IMR-90 (cell line): ENCODE measurements around the gene NPR3. TPM values are rescaled to one million over a fixed set of nuclear protein-coding genes. Genes with fewer than 3 reads are reported as not detected.

Source experiments
- ATAC-seq: fragments of 200-7000 bp; cut with Tn5 transposase; 2 replicates; pipeline ENCODE4 v1.9.1; 2020; ENCODE audit warnings: low read depth, mild to moderate bottlenecking, moderate library complexity
- BruUV-seq: library from RNA; stranded (reverse); fragments of 400-500 nt; replicated peaks from 2 replicates; lab custom pipeline; 2021; lab: Mats Ljungman, UMichigan
- CTCF ChIA-PET: fragments of 300-600 bp; formaldehyde crosslinking; extraction: SDS; loops from one replicate; lab custom pipeline; 2021; ENCODE audit warnings: antibody characterized with exemption; lab: Yijun Ruan, JAX
- POLR2A ChIA-PET: fragments of 300-600 bp; sonication (Branson Sonifier 250); formaldehyde crosslinking; loops from one replicate; lab custom pipeline; 2022; ENCODE audit warnings: antibody characterized with exemption; ENCODE audit not compliant: unreplicated experiment; lab: Charles Lee
- DNase-seq: peaks from one replicate; pipeline ENCODE4 v3.0.0; 2013
- H2AFZ ChIP-seq: replicated peaks from 2 replicates; pipeline ENCODE3; 2013; ENCODE audit warnings: low read length, mild to moderate bottlenecking; ENCODE audit not compliant: poor library complexity
- H2AK5ac ChIP-seq: 2 replicates; pipeline ENCODE4 v1.6.1; 2013; ENCODE audit warnings: low read depth, low read length, inconsistent platforms
- H2AK9ac ChIP-seq: replicated peaks from 2 replicates; pipeline ENCODE3; 2013; ENCODE audit warnings: mild to moderate bottlenecking, low read depth, low read length, moderate library complexity; ENCODE audit not compliant: poor library complexity
- H2BK120ac ChIP-seq: 2 replicates; pipeline ENCODE4 v1.6.1; 2013; ENCODE audit warnings: low read depth, low read length, inconsistent platforms
- H2BK15ac ChIP-seq: 3 replicates; pipeline ENCODE4 v1.6.1; 2013; ENCODE audit warnings: low read depth, low read length, inconsistent platforms
- H2BK20ac ChIP-seq: 2 replicates; pipeline ENCODE4 v1.6.1; 2013; ENCODE audit warnings: low read depth, mild to moderate bottlenecking, inconsistent platforms, low read length, moderate library complexity
- H2BK5ac ChIP-seq: 2 replicates; pipeline ENCODE4 v1.6.1; 2013; ENCODE audit warnings: mild to moderate bottlenecking, low read depth, low read length, inconsistent platforms; ENCODE audit not compliant: poor library complexity, severe bottlenecking
- H3K14ac ChIP-seq: replicated peaks from 2 replicates; pipeline ENCODE4 v1.6.1; 2013; ENCODE audit warnings: low read depth, low read length, inconsistent platforms
- H3K18ac ChIP-seq: 2 replicates; pipeline ENCODE4 v1.6.1; 2013; ENCODE audit warnings: low read depth, low read length, control low read depth
- H3K23ac ChIP-seq: 2 replicates; pipeline ENCODE4 v1.6.1; 2013; ENCODE audit warnings: low read depth, low read length, inconsistent platforms
- H3K27ac ChIP-seq: 2 replicates; pipeline ENCODE4 v1.5.1; 2013; ENCODE audit warnings: mild to moderate bottlenecking, control low read depth, low read length; ENCODE audit not compliant: insufficient read depth
- H3K27me3 ChIP-seq: 2 replicates; pipeline ENCODE4 v1.6.1; 2013; ENCODE audit warnings: low read length; ENCODE audit not compliant: control insufficient read depth, insufficient read depth
- H3K36me3 ChIP-seq: 2 replicates; pipeline ENCODE4 v1.6.1; 2013; ENCODE audit warnings: low read length, mixed read lengths; ENCODE audit not compliant: control insufficient read depth, insufficient read depth
- H3K4ac ChIP-seq: 2 replicates; pipeline ENCODE4 v1.6.1; 2013; ENCODE audit warnings: low read depth, low read length, inconsistent platforms
- H3K4me1 ChIP-seq: 2 replicates; pipeline ENCODE4 v1.6.1; 2013; ENCODE audit warnings: low read length, mixed read lengths; ENCODE audit not compliant: control insufficient read depth, insufficient read depth
- H3K4me2 ChIP-seq: 2 replicates; pipeline ENCODE4 v1.6.1; 2013; ENCODE audit warnings: low read depth, mild to moderate bottlenecking, control low read depth, low read length, moderate library complexity
- H3K4me3 ChIP-seq: 2 replicates; pipeline ENCODE4 v1.5.1; 2013; ENCODE audit warnings: low read depth, mild to moderate bottlenecking, control low read depth, low read length, moderate library complexity; ENCODE audit not compliant: insufficient read depth
- H3K56ac ChIP-seq: 2 replicates; pipeline ENCODE4 v1.6.1; 2013; ENCODE audit warnings: low read length, inconsistent platforms; ENCODE audit not compliant: insufficient read depth; ENCODE audit errors: extremely low read depth
- H3K79me1 ChIP-seq, 2 experiments: 2 replicates each; pipeline ENCODE4 v1.6.1; 2013; ENCODE audit warnings: low read length in 2 of 2, inconsistent platforms in 1 of 2, low read depth in 1 of 2
- H3K9ac ChIP-seq: 2 replicates; pipeline ENCODE4 v1.6.1; 2013; ENCODE audit warnings: low read depth, low read length, control low read depth
- H3K9me1 ChIP-seq: 2 replicates; pipeline ENCODE4 v1.6.1; 2013; ENCODE audit warnings: low read length, inconsistent platforms; ENCODE audit not compliant: insufficient read depth
- H3K9me3 ChIP-seq: 2 replicates; pipeline ENCODE4 v1.6.1; 2013; ENCODE audit warnings: low read length; ENCODE audit not compliant: control insufficient read depth, insufficient read depth
- H4K20me1 ChIP-seq: 2 replicates; pipeline ENCODE4 v1.6.1; 2013; ENCODE audit warnings: low read length, inconsistent platforms; ENCODE audit not compliant: insufficient read depth
- H4K5ac ChIP-seq: 2 replicates; pipeline ENCODE4 v1.6.1; 2013; ENCODE audit warnings: mild to moderate bottlenecking, low read depth, low read length, control low read depth
- H4K8ac ChIP-seq, 2 experiments: 2 replicates each; pipeline ENCODE4 v1.6.1; 2013; ENCODE audit warnings: low read depth in 2 of 2, low read length in 2 of 2, control low read depth in 1 of 2, inconsistent platforms in 1 of 2
- H4K91ac ChIP-seq: 2 replicates; pipeline ENCODE4 v1.6.1; 2013; ENCODE audit warnings: low read depth, low read length, inconsistent platforms; ENCODE audit not compliant: insufficient read depth
- BHLHE40 ChIP-seq: fragments of 150-350 bp; IDR thresholded peaks from 2 replicates; pipeline ENCODE4 v1.6.1; 2016; ENCODE audit warnings: mild to moderate bottlenecking, low read depth, low read length
- CEBPB ChIP-seq: IDR thresholded peaks from 2 replicates; pipeline ENCODE4 v1.6.1; 2012; ENCODE audit warnings: low read depth, low read length, improper control_type of control experiment
- CTCF ChIP-seq: conservative IDR thresholded peaks from 2 replicates; pipeline ENCODE4 v1.5.1; 2012; ENCODE audit warnings: mild to moderate bottlenecking, low read depth, low read length, improper control_type of control experiment
- ELK1 ChIP-seq: fragments of 150-350 bp; IDR thresholded peaks from 2 replicates; pipeline ENCODE4 v1.6.1; 2016; ENCODE audit warnings: low read depth, mild to moderate bottlenecking, low read length, moderate library complexity, borderline replicate concordance
- FOS ChIP-seq: fragments of 150-350 bp; IDR thresholded peaks from 2 replicates; pipeline ENCODE4 v1.6.1; 2016; ENCODE audit warnings: low read depth, low read length
- MAZ ChIP-seq: IDR thresholded peaks from 2 replicates; pipeline ENCODE4 v1.6.1; 2012; ENCODE audit warnings: low read depth, mild to moderate bottlenecking, low read length, improper control_type of control experiment, moderate library complexity, borderline replicate concordance
- MXI1 ChIP-seq: IDR thresholded peaks from 2 replicates; pipeline ENCODE4 v1.6.1; 2012; ENCODE audit warnings: low read depth, mild to moderate bottlenecking, low read length, moderate library complexity, borderline replicate concordance
- NFE2L2 ChIP-seq: fragments of 150-350 bp; IDR thresholded peaks from 2 replicates; pipeline ENCODE4 v1.6.1; 2016; ENCODE audit warnings: low read depth, mild to moderate bottlenecking, low read length
- RAD21 ChIP-seq: IDR thresholded peaks from 2 replicates; pipeline ENCODE4 v1.6.1; 2012; ENCODE audit warnings: low read length, improper control_type of control experiment
- RCOR1 ChIP-seq: IDR thresholded peaks from 2 replicates; pipeline ENCODE4 v1.6.1; 2012; ENCODE audit warnings: mild to moderate bottlenecking, low read length, improper control_type of control experiment; ENCODE audit not compliant: insufficient replicate concordance
- RFX5 ChIP-seq: IDR thresholded peaks from 2 replicates; pipeline ENCODE4 v1.8.0; 2012; ENCODE audit warnings: low read depth, mild to moderate bottlenecking, low read length, moderate library complexity
- SMC3 ChIP-seq: fragments of 150-350 bp; IDR thresholded peaks from 2 replicates; pipeline ENCODE4 v1.6.1; 2016; ENCODE audit warnings: low read depth, mild to moderate bottlenecking, antibody characterized with exemption, low read length, moderate library complexity
- WGBS, 2 experiments: methylation state at CpG; one replicate each; pipeline versions ENCODE4 v1.1.5 to v1.1.7; 2013; ENCODE audit warnings: missing lambda C conversion rate in 2 of 2; ENCODE audit not compliant: insufficient read length in 1 of 2; ENCODE audit errors: extremely low coverage in 2 of 2; 5-methylcytosine and 5-hydroxymethylcytosine counted together
- dilution Hi-C: fragments of 300-500 bp; cut with HindIII; formaldehyde crosslinking; loops from one replicate; pipeline ENCODE4 v1.14.3; 2018; ENCODE audit warnings: low sequenced_read_pairs; ENCODE audit not compliant: unreplicated experiment
- in situ Hi-C: fragments of 300-500 bp; cut with MboI; formaldehyde crosslinking; loops from 3 replicates; pipeline ENCODE4 v1.14.3; 2019; ENCODE audit warnings: low sequenced_read_pairs, inconsistent platforms, mixed read lengths
- intact Hi-C: fragments of 100-400 bp; cut with micrococcal nuclease; formaldehyde crosslinking; loops from 2 replicates; pipeline ENCODE4 v1.10.0; 2022
- polyA plus RNA-seq, 3 experiments: library from polyadenylated mRNA; depleted of rRNA; stranded (reverse); fragments of >200 nt; gene quantifications; 2 replicates each; pipeline ENCODE4 v1.2.3, GENCODE V29; 2012; ENCODE audit warnings: low replicate concordance in 1 of 3
- total RNA-seq: library from RNA; depleted of rRNA; stranded (reverse); fragments of >200 nt; gene quantifications from 2 replicates; pipeline ENCODE4 v1.2.3, GENCODE V29; 2012
- TF ChIP-seq, protein P1 (sequence below): fragments of 150-350 bp; IDR thresholded peaks from 2 replicates; pipeline ENCODE4 v1.6.1; 2017; ENCODE audit warnings: mild to moderate bottlenecking, antibody characterized with exemption, low read length, low read depth

NPR3 gene
- total and polyA plus RNA-seq, 2 of the 4 experiments (the other 2 are of a cell fraction), result 24.6 to 88.2 TPM

GRCh38 chr5:32707418-32707997 lies 3.6 kb upstream of the NPR3 start:
- Histone ChIP-seq H3K4me2 (no peak overlapping the region), H4K5ac (no peak overlapping the region), H3K36me3 (0 out of 2 replicates have a peak, but pooled peaks cover 1% of the 10 kb centered on the region), H3K79me1 (no peaks in the 10 kb centered on the region; a peak in 1 of 4 replicates), H3K9me3 (no peaks in the 10 kb centered on the region), H2AK9ac (no peak overlapping the region), H2AFZ (peak overlapping the region; percentile 61), H4K91ac (no peak overlapping the region; the same call in 1 of the 2 replicates), H3K9ac (no peak overlapping the region), H3K18ac (no peak overlapping the region), H3K9me1 (no peaks in the 10 kb centered on the region; the same call in 1 of the 2 replicates), H3K56ac (no peak overlapping the region), H2BK15ac (peak overlapping the region; percentile 99; the same call in 1 of the 3 replicates), H2BK5ac (no peak overlapping the region), H3K4me3 (no peak overlapping the region), H4K8ac (peak overlapping the region in 1 of 2 experiments; percentile 79; a peak in 2 of 4 replicates), H3K4me1 (no peaks in the 10 kb centered on the region; the same call in 1 of the 2 replicates), H3K14ac (0 out of 2 replicates have a peak overlapping the region, but pooled peaks have one; percentile 76), H2BK120ac (peak overlapping the region; percentile 95), H3K4ac (peak overlapping the region; percentile 72; the same call in 1 of the 2 replicates), H2BK20ac (peak overlapping the region; percentile 92; the same call in 1 of the 2 replicates), H2AK5ac (no peak overlapping the region), H4K20me1 (no peaks in the 10 kb centered on the region), H3K23ac (0 out of 2 replicates have a peak overlapping the region, but pooled peaks have one; percentile 79), H3K27me3 (no peaks in the 10 kb centered on the region), H3K27ac (peak overlapping the region; percentile 32; the same call in 1 of the 2 replicates)
- no CpG with 5 or more reads among the region's 2 CpGs for WGBS, 2 experiments
- ChIA-PET CTCF (interaction anchor here (0.6 to 1.9 kb wide), 9 partner anchors 47 to 714 kb away, joined by 3 to 13 read pairs (median 3); no protein-coding TSS in a partner anchor), POLR2A (interaction anchor here (0.5 to 0.6 kb wide), 2 partner anchors 724 to 1275 kb away, joined by 6 to 8 read pairs; no protein-coding TSS in a partner anchor)
- dilution Hi-C loops (no loop called here), intact Hi-C loops (loop anchor here (1.0 kb wide), 2 partner anchors 209 to 474 kb away; no protein-coding TSS in a partner anchor), in situ Hi-C loops (no loop called here)
- no TSS peak for BruUV-seq
- ATAC-seq (no peak), DNase-seq (peak; percentile 56)
- TF ChIP-seq FOS (no peak), RFX5 (no peak), BHLHE40 (no peak), NFE2L2 (no peak), CTCF (peak; percentile 68), RCOR1 (no peak), RAD21 (peak; percentile 76), CEBPB (no peak), MXI1 (no peak), ELK1 (no peak), MAZ (no peak), SMC3 (peak; percentile 70)
- TF ChIP-seq, protein P1, sequence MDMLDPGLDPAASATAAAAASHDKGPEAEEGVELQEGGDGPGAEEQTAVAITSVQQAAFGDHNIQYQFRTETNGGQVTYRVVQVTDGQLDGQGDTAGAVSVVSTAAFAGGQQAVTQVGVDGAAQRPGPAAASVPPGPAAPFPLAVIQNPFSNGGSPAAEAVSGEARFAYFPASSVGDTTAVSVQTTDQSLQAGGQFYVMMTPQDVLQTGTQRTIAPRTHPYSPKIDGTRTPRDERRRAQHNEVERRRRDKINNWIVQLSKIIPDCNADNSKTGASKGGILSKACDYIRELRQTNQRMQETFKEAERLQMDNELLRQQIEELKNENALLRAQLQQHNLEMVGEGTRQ, result no peak
